HG03097 (cell line): ENCODE measurements around the gene PJA1.

Source experiments
- ATAC-seq: cut with Tn5 transposase; IDR thresholded peaks from one replicate; pipeline ENCODE4 v1.9.1; 2021; ENCODE audit not compliant: unreplicated experiment, low FRiP score

Gene PJA1

GRCh38 chrX:69173906-69174305 is 8.7 kb upstream of the PJA1 start:
- ATAC-seq = no peak

DNA sequence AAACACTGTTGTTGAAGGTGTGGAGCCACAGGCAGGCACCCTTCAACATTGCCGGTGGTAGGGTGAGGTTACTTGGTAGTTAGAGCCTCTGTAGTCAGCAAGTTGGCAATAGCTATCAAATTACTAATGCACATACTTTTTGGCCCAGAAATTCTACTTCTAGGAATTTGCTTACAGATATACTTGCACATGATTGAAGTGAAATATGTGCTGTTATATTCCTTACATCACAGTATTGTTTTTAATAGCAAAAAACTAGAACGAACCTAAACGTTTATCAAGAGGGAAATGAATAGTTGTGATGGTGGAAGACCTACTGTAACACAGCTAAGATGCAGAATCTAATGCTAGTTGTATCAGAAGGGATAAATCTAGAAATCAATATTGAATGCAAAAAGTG is 7.7 kb upstream of the PJA1 start:
- no peak for ATAC-seq

DNA sequence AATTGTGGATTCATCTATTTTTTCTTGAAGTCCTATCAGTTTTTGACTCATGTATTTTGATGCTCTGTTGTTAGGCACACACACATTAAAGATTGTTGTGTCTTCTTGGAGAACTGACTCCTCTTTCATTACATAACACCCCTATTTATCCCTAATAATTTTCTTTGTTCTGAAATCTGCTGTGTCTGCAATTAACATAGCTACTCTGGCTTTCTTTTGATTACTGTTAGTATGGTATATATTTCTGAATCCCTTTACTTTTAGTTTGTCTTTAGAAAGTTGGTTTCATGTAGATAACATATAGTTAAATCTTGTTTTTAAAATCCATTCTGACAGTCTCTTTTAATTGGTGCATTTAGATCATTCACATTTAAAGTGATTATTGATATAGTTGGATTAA is 5.1 kb upstream of the PJA1 start:
- ATAC-seq = no peak

DNA sequence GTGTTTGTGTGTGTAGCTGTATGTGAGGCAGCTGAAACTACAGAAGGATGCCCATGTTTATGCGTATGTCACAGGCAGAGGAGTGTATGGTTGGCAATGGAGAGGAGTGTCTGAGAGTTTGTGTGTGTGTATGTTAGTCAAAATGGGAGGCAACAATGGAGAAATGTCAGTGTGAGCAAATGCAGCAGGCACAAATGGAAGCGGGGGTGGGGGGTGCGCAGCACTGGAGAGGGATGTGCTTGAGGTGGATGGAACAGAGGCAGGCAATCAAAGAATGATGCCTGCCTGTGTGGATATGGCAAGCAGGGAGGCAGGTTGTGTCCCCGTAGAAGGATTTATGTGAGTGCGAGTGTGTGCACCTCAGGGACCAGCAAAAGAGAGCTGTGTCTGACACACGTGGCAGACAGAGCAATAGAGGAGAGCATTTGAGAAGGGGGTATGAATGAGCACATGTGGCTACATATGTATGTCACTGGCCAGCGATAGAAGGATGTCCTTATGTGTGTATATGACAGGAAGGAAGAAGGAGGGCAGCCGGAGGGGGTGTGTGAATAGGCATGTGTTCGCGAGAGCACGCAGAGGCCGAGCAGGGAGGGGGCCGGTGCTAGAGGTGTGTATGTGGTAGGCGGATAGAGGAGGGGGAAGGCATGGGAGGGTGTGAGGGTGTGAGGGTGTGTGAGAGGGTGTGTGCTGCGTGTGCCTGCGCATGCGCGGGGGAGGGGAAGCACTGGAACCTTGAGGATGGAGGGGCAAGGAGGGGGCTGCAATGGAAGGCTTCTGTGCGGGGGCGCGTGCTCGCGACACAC is 1.1 kb downstream of the PJA1 start:
- peak; percentile 48 for ATAC-seq

GRCh38 chrX:69162361-69162865 is 2.8 kb downstream of the PJA1 start:
- ATAC-seq = no peak

DNA sequence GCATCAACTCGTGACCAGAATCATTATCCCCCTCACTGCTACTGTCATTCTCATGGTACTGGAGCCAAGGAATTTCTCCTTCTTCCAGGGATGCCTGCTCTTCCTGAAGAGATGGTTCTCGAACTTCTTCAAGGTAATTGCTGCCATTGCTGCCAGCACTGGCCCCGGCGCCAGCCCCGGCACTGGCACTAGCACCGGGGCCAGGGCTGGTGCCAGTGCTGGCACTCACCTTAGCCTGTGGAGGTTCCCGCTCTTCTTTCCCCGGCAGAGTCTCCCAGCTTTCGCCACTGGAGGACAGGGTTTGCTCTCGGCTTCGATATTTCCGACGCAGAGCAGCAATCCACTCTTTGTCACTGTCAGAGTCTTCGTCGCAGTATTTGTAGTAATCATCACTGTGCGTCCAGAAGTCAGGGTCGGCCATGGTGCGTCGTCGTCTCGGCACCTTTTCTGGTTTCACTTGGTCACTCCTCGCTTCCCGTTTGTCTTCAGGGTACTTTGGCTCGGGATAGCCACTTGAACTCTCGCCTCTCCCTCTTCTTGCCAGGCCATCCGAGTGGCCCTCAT is 3.4 kb downstream of the PJA1 start:
- ATAC-seq = no peak

GRCh38 chrX:69161371-69161770 is 3.9 kb downstream of the PJA1 start:
- no peak for ATAC-seq

DNA sequence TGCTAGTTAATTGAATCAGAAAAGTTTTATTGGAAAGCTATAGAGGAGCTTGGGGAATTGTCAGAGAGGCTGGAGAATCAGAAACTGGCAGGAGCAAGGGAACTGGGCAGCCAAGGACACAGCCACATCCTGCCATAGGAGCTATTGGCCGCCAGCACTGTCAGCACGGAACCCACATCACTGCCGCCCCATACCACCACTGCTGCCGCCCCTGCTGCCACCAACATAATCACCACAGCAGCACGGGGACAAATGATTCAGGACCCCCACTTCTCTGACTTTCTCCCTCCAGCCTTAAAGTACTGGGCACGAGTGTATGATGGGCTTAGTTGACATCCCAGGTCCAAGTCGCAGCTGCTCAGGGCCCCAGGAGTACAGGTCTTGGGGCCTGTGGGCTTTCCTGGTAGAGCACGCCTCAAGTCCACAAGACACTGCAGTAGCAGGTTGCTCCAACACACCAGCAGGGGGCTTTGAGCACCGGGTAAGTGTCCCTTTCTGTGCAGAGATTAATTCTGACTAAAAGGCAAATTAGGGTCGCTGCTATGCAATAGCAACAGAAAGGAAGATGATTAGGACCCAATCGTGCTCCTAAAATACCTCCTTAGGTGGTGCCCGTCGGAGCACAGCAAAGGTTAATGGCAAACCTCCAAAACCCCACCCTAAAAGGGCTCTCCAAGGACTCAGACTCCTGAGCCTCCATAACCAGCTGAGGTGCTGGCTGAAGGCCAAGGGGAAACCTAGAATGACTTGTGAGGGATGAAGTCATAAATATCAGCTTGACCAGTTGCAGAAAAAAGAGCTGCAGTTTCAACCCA is 6.9 kb downstream of the PJA1 start:
- peak; percentile 69 for ATAC-seq

GRCh38 chrX:69156638-69157037 is 8.6 kb downstream of the PJA1 start:
- no peak for ATAC-seq

GRCh38 chrX:69155786-69156520 is 9.3 kb downstream of the PJA1 start:
- ATAC-seq = no peak

GRCh38 chrX:69154051-69154450 is 11.2 kb downstream of the PJA1 start:
- ATAC-seq = no peak

GRCh38 chrX:69153060-69153730 is 12.1 kb downstream of the PJA1 start:
- no peak for ATAC-seq

- ATAC-seq = no peak
These were observed 12.8 kb downstream of the PJA1 start for GRCh38 chrX:69152417-69152841.

DNA sequence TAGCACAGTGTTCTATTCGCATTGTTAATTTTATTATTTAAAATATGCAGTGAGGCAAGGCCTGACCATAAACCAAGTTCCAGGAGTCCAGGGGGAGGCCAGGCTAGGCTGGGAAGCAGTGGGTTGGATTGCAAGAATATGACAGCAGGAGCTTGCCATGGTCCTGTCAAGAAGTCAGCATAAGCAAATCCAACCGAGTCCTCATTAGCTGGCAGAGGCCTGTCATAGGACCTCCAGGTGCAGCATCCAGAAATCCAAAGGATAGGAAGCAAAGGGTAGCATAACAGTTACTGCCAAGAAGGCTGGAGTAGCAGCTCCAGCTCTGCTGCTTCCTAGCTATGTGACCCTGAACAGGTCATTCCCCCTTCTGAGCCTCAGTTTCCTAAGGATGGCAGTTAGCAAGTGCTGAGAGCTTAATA is 13.4 kb downstream of the PJA1 start:
- ATAC-seq = no peak

DNA sequence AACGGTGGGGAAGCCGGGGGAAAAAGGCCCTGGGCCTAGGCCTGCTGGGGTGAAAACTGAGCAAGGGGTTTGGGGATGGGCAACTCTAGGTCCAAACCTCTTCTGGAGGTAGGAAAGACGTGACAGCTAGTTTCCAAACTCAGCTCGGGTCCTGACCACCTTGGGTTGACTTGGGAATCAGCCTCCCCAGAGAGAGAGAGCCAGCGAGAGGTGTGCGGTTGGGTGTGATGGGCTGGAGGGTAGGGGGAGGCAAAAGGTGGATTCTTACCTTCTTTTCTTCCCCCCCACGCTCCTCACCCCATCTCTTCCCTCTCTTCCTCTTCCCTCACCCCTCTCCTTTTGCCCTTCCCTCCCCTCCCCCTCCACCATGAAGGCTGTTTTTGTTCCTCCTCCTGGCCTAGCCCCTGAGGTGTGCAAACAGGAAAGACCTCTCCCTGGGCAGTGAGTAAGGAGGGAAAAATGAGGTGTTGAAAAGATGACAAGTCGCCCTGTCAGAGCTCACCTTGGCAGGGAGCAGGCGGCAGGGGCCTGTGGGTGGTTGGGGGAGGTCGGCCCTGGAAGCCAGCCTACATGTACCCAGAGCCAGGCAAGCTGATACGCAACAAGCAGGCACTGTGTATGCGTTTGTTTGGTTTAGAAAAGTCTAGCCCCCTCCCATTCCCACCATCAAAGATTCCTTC is 14.8 kb downstream of the PJA1 start:
- no peak for ATAC-seq

DNA sequence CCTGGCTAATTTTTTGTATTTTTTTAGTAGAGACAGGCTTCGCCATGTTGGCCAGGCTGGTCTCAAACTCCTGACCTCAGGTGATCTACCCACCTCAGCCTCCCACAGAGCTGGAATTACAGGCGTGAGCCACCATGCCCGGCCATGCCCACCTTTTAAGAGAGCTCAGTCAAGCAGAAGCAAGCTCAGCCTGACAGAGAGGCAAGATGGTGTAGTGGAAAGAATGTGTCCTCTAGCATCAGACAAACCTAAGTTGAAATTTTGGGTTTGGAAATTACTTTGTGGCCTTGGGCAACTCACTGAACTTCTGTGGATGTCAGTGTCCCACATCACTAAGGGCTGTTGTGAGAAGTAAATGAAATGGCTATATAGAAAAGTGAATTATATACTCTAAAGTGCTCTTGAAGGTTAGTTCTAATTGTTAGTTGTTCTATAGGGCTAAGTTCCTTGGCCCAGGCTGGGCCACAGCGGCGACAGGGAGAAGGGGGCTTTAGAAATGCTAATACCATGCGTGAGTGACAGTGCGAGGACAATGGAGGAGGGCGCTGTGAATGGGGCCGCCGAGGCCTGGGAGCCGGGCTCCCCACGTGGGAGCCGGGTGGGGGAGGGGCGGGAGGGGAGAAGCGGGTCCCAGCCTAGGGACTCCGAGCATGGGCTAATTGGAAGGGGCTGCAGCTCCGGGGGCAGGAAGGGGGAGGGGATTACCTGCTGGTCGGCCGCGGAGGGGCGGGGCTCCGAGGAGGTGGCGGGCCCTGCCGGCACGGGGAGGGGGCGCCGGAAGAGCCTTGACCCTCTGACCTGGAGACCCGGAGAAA is 15.6 kb downstream of the PJA1 start:
- ATAC-seq = no peak

DNA sequence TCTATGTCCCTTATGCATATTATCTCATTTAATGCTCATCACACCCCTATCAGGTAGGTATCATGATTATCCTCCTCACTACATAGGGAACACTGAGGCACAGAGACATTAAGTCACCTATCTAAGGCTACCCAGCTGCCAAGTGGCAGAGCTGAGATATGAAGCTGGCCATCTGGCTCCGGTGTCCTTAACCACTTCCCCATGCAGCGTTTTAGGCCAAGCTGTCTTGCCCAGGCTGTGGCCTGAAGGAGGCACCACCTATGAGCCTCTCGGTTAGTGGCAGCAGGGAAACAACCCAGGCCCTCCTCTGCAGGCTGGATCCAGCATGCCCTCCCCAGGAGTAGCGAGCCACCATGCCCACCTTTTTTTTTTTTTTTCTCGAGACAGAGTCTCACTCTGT is 16.3 kb downstream of the PJA1 start:
- ATAC-seq = no peak

DNA sequence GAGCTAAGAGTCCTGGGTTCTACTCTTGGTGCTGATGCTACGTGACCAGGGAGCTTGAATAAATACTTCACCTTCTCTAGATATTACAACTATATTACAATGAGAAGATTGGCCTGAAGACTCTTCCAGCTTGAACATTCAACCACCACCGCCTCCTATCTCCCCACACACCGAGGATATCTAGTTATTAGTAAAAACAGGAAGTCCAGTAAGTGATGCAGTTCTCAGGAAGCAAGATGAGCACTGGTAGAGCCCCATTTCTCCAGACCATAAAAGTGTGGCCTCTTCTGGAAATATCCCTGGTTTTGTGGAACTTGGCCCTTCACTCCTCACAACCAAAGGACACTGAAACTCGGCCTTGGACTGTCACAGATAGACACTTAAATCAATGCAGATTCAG is 18.5 kb downstream of the PJA1 start:
- ATAC-seq = no peak

GRCh38 chrX:69145714-69146113 is 19.5 kb downstream of the PJA1 start:
- no peak for ATAC-seq
